Measurements from ENCODE around the gene SEPTIN6.
A peak's percentile ranks its signal among the peaks of the same experiment; 100 is the strongest.

The SEPTIN6 gene

DNA sequence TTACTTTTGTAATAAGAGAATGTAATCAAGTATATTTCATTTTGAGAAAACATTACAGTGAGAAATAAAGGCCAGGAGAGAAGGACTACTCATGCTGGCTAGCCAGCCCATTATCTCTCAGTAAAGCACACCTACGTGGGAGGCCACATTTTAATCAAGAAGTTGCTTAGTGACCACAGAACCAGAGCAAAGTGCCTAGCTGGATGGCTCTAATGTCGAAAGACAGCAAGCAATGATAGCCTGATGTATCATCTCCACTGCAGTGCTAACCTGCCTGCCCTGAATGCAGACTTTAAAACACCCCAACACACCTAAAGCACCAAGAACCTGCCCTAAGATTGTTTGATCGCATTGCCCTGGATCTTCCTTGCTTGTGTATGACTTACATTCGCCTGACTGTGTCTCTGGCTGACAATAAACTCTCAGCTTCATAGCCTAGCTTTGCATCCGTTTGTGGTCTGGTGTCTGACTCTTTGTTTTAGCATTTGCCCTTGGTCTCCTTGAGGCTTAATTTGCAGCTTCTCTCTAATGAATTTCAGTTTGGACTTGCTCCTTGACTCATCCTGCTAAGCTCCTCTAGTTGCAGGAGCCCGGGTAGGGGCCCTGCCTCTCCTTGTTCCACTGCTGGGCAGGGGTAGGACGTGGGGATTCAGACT lies 34.1 kb upstream of the SEPTIN6 start:
- no peak for TF ChIP-seq GABPA (IDR thresholded peaks at IDR 0.05; ENCODE audit: low read depth)
- no peak for TF ChIP-seq SPI1 (IDR thresholded peaks at IDR 0.05; ENCODE audit: borderline replicate concordance, low read depth)
- TF ChIP-seq, protein P1, sequence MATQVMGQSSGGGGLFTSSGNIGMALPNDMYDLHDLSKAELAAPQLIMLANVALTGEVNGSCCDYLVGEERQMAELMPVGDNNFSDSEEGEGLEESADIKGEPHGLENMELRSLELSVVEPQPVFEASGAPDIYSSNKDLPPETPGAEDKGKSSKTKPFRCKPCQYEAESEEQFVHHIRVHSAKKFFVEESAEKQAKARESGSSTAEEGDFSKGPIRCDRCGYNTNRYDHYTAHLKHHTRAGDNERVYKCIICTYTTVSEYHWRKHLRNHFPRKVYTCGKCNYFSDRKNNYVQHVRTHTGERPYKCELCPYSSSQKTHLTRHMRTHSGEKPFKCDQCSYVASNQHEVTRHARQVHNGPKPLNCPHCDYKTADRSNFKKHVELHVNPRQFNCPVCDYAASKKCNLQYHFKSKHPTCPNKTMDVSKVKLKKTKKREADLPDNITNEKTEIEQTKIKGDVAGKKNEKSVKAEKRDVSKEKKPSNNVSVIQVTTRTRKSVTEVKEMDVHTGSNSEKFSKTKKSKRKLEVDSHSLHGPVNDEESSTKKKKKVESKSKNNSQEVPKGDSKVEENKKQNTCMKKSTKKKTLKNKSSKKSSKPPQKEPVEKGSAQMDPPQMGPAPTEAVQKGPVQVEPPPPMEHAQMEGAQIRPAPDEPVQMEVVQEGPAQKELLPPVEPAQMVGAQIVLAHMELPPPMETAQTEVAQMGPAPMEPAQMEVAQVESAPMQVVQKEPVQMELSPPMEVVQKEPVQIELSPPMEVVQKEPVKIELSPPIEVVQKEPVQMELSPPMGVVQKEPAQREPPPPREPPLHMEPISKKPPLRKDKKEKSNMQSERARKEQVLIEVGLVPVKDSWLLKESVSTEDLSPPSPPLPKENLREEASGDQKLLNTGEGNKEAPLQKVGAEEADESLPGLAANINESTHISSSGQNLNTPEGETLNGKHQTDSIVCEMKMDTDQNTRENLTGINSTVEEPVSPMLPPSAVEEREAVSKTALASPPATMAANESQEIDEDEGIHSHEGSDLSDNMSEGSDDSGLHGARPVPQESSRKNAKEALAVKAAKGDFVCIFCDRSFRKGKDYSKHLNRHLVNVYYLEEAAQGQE (IDR thresholded peaks at IDR 0.05; ENCODE audit: insufficient replicate concordance, low read depth): no peak
- H3K27me3 ChIP-seq (ENCODE audit: insufficient read depth, poor library complexity, severe bottlenecking): no peaks in the 10 kb centered on the region
- DNase-seq (ENCODE audit: low read depth in 1 of 2, low spot score in 1 of 2): peak in 1 of 2 experiments; percentile 54
- peak overlapping the region; percentile 15 for H3K4me3 ChIP-seq (replicated peaks; ENCODE audit: insufficient read depth, low read length)
- peak overlapping the region; percentile 71 for H3K27ac ChIP-seq (replicated peaks)

DNA sequence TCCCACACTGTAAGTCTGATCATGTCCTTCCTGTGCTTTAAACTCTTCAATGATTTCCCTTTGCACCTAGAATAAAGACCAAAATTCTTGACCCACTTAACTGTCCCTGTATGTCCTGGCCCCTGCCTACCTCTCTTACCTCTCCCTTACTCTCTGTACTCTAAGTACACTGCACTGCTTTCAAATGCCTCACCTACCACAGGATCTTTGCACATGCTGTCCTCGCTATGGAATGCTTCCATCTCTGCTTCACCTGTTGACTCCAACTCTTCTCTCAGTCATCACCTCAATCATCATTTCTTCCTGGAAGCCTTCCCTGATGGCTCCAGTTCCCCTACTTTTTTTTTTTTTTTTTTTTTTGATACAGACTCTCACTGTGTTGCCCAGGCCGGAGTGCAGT lies 29.0 kb upstream of the SEPTIN6 start:
- no peak for DNase-seq (ENCODE audit: low read depth in 1 of 2, low spot score in 1 of 2)
- H3K27ac ChIP-seq (replicated peaks): no peak overlapping the region
- H3K27me3 ChIP-seq (ENCODE audit: insufficient read depth, poor library complexity, severe bottlenecking): no peaks in the 10 kb centered on the region
- TF ChIP-seq GABPA (IDR thresholded peaks at IDR 0.05; ENCODE audit: low read depth) (no peak), POLR2AphosphoS5 (IDR thresholded peaks at IDR 0.05; ENCODE audit: low read depth) (no peak), SPI1 (IDR thresholded peaks at IDR 0.05; ENCODE audit: borderline replicate concordance, low read depth) (no peak)
- TF ChIP-seq, protein P2, sequence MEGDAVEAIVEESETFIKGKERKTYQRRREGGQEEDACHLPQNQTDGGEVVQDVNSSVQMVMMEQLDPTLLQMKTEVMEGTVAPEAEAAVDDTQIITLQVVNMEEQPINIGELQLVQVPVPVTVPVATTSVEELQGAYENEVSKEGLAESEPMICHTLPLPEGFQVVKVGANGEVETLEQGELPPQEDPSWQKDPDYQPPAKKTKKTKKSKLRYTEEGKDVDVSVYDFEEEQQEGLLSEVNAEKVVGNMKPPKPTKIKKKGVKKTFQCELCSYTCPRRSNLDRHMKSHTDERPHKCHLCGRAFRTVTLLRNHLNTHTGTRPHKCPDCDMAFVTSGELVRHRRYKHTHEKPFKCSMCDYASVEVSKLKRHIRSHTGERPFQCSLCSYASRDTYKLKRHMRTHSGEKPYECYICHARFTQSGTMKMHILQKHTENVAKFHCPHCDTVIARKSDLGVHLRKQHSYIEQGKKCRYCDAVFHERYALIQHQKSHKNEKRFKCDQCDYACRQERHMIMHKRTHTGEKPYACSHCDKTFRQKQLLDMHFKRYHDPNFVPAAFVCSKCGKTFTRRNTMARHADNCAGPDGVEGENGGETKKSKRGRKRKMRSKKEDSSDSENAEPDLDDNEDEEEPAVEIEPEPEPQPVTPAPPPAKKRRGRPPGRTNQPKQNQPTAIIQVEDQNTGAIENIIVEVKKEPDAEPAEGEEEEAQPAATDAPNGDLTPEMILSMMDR (IDR thresholded peaks at IDR 0.05; ENCODE audit: insufficient read depth, low read length): no peak
- TF ChIP-seq, protein P1 (IDR thresholded peaks at IDR 0.05; ENCODE audit: insufficient replicate concordance, low read depth): no peak
- no peak overlapping the region for H3K4me3 ChIP-seq (replicated peaks; ENCODE audit: insufficient read depth, low read length)

DNA sequence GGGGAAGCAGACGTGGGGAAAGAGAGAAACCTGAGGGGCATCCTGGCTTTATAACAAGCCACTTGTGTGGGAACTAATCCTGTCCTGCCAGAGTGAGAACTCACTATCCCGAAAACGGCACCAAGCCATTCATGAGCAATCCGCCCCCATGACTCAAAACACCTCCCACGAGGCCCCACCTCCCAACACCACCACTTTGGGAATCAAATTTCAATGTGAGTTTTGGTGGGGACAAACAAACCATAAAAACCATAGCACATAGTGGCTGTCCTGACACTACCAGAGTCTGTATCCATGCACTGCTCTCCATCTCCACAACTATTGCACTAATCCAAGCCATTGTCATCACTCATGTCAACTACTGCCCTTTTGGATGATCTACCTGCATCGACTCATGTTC lies 28.5 kb upstream of the SEPTIN6 start:
- DNase-seq (ENCODE audit: low read depth in 1 of 2, low spot score in 1 of 2): no peak
- no peak for TF ChIP-seq SPI1 (IDR thresholded peaks at IDR 0.05; ENCODE audit: borderline replicate concordance, low read depth)

DNA sequence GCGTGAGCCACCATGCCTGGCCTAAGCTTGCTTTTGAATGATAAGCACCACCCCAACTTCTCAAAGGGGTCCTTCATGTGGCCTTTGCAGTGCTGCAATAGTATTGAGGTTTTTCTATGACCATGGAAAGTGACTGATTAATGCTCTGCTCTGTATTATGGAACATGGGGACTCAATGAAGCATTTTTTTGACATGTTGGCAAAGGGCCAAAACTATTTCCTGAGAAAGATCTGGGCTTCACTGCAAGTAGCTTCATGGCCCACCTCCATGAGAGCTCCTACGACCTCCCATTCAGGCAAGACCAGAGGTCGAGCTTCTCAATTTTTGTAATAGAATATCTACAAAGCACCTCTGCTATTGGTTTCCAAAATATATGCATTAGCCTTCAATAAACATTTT lies 16.7 kb upstream of the SEPTIN6 start:
- H3K27me3 ChIP-seq (ENCODE audit: insufficient read depth, poor library complexity, severe bottlenecking): no peaks in the 10 kb centered on the region
- H3K27ac ChIP-seq (replicated peaks): no peak overlapping the region
- no peak for DNase-seq (ENCODE audit: low read depth in 1 of 2, low spot score in 1 of 2)
- TF ChIP-seq, protein P2 (IDR thresholded peaks at IDR 0.05; ENCODE audit: insufficient read depth, low read length): no peak
- TF ChIP-seq POLR2AphosphoS5 (IDR thresholded peaks at IDR 0.05; ENCODE audit: low read depth) (no peak), GABPA (IDR thresholded peaks at IDR 0.05; ENCODE audit: low read depth) (no peak), SPI1 (IDR thresholded peaks at IDR 0.05; ENCODE audit: borderline replicate concordance, low read depth) (no peak)
- TF ChIP-seq, protein P1 (IDR thresholded peaks at IDR 0.05; ENCODE audit: insufficient replicate concordance, low read depth): no peak
- H3K4me3 ChIP-seq (replicated peaks; ENCODE audit: insufficient read depth, low read length): no peak overlapping the region

More for the DNA sequence above, 28.5 kb upstream of the SEPTIN6 start:
- Histone ChIP-seq H3K4me3 (replicated peaks; ENCODE audit: insufficient read depth, low read length) (no peak overlapping the region), H3K27ac (replicated peaks) (no peak overlapping the region), H3K27me3 (ENCODE audit: insufficient read depth, poor library complexity, severe bottlenecking) (no peaks in the 10 kb centered on the region)

All from HL-60 (cell line).